Measurements from ENCODE around the gene ARHGAP44.

ARHGAP44 gene

DNA sequence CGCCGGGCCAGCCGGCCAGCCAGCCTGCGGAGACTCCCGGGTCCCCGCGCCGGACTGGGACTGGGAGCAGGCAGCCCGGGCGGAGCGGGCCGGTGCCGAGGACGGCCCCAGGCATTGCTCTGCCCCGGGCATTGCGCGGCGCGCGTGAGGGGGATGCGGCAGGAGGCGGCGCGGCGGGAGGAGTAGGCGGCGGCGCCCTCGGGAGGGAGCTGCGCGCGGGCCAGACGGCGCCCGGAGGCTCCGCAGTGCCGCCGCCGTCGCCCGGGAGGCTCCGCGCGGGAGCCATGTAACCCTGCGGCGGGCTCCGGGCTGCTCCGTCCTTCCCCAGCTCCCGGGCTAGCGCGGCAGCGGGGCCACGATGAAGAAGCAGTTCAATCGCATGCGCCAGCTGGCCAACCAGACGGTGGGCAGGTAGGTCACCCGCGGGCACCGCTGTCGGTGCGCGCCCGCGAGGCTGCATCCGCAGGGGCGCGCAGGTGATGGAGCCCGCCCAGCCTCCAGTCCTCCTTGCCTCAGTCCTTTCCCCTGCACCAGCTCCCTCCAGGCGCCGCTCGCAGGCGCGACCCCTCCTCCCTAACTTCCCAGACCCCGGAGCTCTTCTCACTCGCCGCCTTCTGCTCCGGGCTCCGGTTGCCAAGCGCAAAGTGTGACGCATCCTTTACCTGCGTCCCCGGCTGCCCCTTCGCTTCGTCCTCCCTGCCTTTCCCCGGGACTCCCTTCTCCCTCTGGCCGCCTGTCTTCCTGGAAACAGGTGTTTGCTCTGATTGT is at the start of gene ARHGAP44:
Gene ARHGAP44 (plus strand): TSS at position 18 of the 768 bp plus-strand sequence. CDS start 341 bp downstream, at position 359.
- DNase-seq: no peak

DNA sequence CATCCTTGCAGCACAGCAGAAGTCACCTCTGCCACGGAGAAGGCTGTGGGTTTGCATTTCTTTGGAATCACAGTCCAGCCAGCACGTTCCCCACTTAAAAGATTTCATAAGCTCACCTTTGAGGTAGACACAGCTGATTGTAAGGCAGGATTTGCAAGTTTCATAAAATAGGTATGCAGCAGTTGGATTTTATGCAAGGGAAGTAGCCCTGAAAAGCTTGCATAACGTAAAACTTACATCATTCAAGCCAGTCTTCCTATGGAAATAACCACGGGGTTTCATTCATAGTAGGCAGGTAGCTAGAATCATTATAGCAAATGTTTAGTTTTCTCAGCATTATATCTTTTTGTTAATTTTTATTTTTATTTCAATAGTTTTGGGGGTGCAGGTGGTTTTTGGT is 49.8 kb upstream of the ARHGAP44 start:
- no peak for DNase-seq

DNA sequence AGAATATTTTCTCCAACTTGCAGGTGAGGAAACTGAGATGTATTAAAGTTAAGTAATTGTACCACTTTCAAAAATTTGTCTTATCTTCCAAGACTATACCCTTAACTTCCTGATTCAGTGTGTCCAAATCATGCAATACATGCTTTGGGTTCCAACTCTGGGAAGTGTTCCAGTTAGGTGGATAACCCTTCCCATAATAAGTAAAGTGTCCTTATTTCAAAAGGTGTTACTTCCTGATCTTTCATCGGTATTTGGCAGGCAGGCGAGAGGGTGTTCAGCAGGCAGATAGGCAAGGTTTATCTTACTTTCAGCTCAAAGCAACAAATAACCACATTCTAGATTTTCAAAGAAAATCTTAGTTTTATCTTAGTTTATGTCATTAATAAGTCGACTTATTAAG is 46.3 kb upstream of the ARHGAP44 start:
- no peak for DNase-seq

DNA sequence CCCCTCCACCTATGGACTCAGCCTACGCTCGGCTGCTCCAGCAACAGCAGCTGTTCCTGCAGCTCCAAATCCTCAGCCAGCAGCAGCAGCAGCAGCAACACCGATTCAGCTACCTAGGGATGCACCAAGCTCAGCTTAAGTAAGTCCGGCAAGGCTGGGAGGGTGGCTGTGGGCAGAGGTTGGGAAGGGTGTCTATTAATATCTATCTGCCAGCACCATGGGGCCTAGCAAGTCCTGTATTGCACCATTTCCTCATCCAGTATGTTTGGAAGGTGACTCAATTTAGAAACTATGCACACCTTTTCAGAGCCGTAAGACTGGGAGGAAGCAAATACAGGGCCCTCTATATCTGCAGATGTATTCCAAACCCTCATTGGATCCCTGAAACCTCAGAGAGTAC is 45.0 kb upstream of the ARHGAP44 start:
- no peak for DNase-seq

DNA sequence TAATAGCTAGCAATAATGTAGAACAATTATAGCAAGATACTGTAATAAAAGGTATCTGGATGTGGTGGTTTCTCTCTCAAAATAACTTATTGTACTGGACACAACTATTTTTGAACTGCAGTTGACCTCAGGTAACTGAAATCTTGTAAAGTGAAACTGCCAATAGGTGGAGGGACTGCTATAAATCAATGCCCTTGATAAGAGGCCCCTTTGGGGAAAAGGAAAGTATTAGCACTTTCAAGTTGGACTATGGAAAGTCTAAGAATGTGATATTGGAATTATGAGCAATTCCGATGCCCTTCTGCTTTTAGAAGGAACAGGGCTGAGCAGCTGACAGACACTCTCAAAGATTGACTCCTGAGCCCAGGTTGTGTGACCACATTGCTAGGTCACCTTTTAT is 44.5 kb upstream of the ARHGAP44 start:
- no peak for DNase-seq

GRCh38 chr17:12745486-12745885 is 43.8 kb upstream of the ARHGAP44 start:
- no peak for DNase-seq

GRCh38 chr17:12756786-12757185 is 32.5 kb upstream of the ARHGAP44 start:
- DNase-seq: no peak

DNA sequence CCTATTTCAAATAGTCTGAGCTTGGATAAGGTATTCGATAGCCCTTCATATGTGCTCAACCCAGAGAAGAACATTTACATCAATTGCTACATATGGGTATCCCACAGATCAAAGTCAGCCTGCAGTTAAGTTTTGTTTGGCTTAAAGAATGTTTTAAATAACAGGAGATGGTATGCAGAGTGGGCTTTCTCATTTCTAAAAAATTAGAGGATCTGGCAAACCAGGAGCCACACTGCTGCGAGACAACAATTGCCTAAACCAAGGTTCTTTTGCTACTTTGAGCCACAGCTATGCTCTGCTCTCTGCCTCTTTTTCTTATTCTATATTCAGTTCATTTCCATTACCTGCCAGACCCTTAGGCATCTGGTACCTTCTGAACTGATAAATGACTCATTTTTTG is 30.2 kb upstream of the ARHGAP44 start:
- DNase-seq: no peak

- no peak for DNase-seq
Observed at GRCh38 chr17:12765548-12765947, 23.8 kb upstream of the ARHGAP44 start.

- no peak for DNase-seq
Observed at GRCh38 chr17:12768255-12768654, 21.0 kb upstream of the ARHGAP44 start.

DNA sequence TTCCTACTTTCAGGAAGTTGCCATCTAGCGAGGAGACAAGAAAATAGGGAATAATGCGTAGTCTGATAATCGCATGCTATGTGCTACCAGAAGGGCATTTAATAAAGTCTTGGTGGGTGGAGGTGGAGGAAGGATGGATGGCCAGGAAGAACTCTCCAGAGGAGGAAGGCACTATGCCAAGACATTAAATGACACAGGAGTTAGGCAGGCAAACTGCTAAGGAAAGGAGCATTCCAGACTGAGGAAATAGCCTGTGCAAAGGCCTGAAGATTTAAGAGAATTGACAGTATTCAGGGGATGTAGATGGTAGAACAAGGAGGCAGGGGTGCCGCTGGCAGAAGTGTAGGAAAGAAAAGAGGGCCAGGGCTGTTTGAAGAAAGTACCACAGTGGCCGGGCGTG is 19.3 kb upstream of the ARHGAP44 start:
- DNase-seq: no peak

DNA sequence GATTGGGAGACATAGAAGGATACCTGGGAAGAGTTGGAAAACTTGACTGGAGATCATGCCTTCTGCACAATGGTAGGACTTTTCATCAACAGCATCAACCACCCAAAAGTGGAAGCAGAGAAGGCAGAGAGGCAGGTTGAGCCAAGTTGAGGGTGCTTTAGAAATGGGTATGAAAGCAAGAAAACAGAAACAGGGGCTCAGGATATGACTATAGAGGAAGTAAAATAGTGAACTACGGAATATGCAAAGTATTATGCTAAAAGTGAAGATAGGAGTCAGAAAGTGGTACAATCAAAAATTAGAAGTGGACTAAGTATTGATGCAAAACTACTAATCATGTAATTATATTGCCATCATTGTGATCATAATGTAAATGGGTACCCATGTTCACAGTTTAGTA is 16.1 kb upstream of the ARHGAP44 start:
- no peak for DNase-seq

GRCh38 chr17:12789075-12789480 is 220 bp upstream of the ARHGAP44 start:
- DNase-seq: no peak

GRCh38 chr17:12790249-12791106 is 1.2 kb downstream of the ARHGAP44 start:
- DNase-seq: no peak

- no peak for DNase-seq
Observed at GRCh38 chr17:12794919-12795532, 5.7 kb downstream of the ARHGAP44 start.

DNA sequence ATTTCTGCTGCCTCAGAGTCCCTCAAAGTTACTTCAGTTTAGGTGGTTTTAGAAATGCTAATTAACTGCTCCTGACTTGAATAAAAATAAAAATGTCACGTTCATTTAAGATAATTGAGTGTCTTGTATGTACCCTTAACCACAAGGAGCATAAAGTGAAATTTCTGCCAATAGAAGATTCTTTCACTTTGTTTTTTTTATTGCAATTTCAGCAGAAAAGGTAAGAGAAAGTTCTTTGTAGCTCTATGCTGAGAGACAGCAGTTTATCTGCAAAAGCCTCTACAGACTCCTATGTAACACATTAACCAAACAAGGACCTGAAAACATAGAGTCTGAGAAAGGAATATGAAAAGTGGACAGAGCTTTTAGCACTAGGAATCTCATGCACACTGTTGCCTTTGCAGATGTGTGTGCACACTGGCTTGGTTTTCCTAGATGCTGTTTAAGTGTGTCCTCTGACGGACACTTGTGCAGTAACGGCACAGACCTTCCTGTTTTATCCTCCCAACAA is 11.6 kb downstream of the ARHGAP44 start:
- no peak for DNase-seq

GRCh38 chr17:12806630-12807029 is 17.3 kb downstream of the ARHGAP44 start:
- no peak for DNase-seq

DNA sequence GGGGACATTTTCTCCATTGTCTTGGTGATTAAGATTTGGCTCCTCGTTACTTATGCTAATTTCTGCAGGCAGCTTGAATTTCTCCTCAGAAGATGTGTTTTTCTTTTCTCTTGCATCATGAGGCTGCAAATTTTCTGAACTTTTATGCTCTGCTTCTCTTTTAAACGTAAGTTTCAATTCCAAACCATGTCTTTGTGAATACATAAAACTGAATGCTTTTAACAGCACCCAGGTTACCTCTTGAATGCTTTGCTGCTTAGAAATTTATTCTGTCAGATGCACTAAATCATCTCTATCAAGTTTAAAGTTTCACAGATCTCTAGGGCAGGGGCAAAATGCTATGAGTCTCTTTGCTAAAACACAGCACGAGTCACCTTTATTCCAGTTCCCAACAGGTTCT is 19.4 kb downstream of the ARHGAP44 start:
- no peak for DNase-seq

DNA sequence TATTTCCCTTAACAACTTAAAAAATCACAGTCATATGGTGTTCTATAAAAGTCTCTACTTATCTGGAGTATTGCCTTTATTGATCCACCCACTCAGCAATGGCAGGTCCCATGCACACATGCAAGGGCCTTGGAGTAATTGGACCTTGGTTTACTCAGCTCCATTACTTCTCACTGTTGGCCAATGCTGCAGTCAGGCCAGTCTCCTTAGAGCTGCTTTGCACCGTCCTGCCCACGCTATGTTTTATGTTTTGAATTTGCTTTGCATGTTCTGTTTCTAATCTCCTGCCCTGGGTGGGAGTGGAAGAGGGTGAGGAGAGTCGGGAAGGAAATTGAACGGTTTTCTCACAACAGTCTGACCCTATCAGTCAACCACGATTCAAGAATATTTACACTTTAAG is 23.6 kb downstream of the ARHGAP44 start:
- DNase-seq: no peak

DNA sequence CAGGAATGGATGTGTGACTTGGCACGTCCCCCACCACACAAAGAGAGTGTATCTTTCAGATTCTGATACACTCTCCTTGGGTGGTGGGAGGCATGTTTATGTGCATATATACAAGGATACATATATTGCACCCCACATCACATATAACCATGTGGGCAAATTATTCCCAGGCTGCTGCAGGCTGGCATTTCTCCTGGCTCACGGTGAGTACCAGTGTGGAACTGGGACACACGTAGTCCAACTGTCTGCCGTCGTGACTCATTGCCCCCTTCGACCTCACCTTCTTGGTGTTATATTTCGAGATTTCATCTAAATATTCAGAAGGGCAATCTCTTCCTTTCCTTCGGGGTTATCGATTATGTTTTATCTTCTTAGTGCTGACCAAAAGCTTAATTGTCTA is 24.4 kb downstream of the ARHGAP44 start:
- no peak for DNase-seq

DNA sequence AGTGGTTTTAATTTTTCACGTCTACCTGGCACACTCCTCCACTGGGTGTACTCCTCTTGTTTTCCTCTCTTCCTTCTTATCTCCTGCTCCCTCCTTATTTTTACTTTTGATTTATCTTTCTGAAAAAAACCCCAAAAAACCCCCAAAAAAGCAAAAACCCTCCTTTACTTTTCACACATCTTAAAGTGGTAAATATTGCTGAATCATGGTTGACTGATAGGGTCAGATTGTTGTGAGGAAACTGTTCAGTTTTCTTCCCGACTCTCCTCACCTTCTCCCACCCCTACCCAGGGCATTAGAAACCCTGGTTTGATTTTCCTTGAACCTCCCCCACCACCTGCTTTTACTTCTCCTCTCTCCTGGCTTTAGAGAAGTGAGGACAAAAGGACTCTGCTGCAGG is 25.4 kb downstream of the ARHGAP44 start:
- no peak for DNase-seq

DNA sequence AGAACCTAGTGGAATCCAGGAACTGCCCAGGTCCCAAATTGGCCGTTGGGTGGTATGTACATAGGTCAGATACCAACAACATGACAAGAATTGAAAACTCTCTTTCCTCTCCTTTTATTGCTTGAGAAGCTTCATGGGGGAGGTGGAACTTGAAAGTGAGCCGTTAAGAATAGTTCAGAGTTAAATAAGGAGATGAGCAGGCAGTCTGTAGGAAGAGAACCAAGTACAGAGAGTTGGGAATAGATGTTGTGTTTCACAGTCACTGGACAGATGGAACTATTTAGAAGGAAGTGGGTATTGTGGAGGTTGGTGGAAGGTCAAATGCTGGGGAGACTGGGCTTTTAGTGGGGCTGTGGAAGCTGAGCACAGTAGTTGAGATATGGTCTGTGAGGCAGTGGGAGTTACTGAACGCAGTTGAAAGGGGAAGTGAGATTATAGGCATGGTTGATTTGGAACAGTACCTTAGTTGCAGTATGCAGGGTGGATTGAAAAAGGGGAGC is 26.4 kb downstream of the ARHGAP44 start:
- DNase-seq: no peak

GRCh38 chr17:12821376-12821940 is 32.2 kb downstream of the ARHGAP44 start:
- no peak for DNase-seq
